ENCODE data around the gene CCSER2.

CCSER2 gene

DNA sequence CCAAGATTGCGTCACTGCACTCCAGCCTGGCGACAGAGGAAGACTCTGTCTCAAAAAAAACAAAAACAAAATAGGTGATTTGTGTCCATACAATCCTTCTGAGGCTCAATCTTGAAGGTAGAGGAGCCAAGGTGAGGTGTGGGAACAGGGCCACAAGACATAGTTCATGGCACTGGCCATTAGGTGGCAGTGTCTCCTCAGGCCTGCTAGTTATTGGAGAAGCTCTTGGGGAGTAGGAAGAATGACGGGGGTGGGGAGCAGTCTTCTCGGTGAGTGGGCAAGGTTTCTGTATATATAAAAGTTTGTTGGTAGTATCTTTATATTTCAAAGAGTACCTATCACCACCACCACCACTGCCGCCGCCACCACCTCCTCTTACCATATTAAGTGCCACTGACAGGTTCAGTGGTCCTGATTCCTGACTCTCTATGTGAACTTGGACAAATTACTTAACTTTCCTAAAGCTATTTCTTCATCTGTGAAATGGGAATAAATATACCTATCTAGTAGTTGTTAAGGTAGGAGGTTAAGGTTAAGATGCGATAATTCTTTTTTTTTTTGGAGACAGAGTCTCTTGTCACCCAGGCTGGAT lies 24.0 kb downstream of the CCSER2 start:
- no peak for FAIRE-seq

DNA sequence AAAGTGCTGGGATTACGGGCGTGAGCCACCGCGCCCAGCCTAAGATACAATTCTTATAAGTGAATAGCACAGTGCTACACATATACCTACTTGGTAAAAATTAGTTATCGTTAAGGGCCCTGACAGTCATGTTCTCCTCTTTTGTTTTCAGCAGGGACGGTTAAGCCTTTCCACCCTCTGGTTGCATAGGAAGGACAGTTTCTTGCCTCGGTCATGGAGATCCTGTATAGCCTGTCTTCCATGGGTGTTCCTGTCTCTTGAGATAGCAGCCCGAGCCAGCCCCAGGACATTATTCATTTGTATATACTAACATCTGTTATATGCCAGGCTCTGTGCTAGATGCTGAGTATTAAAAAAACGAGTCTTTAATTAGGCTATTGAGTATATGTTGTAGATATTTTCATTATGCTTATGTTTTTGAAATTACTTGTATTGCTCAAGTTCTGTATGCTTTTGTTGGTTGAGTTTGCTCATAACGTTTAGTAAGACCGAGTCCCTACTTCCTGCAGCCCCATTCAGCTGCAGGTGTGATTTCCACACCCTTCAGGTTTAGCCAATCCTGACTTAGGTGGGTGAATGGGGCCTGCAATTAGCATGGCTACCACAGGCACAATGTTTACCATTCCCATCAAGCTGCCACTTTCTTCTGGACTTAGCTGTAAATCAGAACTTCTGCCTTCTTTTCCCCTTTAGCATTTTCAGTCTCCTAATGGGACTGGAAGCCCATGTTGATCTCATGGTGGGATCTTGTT lies 24.8 kb downstream of the CCSER2 start:
- FAIRE-seq: no peak

DNA sequence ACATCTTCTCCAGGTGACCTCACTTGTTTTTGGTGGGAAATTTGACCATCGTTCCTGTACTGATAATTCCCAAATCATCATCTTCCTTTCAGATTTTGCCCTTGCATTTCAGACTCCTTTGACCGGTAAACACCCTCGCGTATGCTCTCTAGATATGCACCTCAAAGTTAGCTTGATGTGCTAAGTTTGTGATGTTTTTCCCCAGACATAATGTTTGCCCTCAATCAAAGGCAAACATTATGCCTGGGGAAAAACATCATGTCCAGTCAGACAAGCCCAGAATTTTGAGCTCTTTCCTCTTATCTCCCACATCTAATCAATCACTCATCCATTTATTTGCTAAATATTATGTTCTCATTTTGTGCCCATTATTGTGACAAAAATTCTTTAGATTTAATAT lies 26.2 kb downstream of the CCSER2 start:
- FAIRE-seq: no peak

DNA sequence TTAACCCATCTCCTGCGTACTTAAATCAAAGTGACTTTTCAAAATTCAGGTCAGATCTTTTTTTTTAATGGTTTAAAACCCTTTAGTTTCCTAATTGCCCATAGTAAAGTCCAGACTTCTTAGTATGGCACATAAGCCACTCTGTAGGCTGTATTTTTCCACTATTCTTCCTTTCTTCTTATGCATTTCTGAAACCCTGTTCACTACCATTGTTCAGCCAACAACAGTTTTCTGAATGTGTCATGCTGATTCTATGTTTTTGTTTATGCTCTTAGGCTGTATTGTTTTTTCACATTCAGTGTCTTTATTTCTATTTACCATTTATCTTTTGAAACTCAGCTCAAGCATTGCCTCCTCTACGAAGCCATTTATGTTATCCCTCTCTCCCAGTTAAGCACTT lies 26.7 kb downstream of the CCSER2 start:
- no peak for FAIRE-seq

DNA sequence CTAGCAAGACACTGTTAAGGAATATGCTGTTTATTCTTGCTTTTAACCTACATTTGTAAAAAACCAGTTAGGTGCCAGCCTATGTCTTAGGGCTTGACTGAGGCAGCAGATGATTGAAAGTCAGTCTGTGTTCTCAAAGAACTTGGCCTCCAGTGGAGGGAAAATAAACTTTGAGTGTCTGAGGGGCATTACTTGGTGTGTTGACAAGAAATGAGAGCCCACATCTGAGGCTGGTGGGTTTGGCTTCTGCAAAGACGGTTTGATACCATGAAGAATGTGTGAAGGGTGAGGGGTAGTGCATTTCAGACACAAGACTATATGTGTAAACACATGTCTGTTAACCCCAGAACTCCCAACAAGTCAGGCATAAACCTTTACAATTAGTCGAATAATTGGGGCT lies 28.5 kb downstream of the CCSER2 start:
- no peak for FAIRE-seq

DNA sequence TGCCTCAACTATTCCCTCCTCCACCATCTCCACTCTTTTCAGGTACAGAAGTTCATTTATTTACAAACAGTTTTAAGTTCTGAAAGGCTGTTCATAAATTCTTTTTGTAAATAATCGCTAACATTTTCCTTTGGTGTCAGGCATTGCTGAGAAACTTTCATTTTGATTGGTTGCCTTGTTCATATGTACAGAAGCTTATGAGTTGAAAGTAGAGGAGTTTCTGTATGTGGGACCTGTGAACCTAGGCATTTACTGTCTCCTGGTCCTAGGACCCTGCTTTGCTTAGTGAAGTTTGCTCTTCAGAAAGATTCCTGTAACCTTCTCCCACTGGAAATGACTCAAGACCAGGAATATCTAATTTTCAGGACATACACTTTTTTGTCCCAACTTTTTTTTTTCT lies 30.4 kb downstream of the CCSER2 start:
- FAIRE-seq: no peak

DNA sequence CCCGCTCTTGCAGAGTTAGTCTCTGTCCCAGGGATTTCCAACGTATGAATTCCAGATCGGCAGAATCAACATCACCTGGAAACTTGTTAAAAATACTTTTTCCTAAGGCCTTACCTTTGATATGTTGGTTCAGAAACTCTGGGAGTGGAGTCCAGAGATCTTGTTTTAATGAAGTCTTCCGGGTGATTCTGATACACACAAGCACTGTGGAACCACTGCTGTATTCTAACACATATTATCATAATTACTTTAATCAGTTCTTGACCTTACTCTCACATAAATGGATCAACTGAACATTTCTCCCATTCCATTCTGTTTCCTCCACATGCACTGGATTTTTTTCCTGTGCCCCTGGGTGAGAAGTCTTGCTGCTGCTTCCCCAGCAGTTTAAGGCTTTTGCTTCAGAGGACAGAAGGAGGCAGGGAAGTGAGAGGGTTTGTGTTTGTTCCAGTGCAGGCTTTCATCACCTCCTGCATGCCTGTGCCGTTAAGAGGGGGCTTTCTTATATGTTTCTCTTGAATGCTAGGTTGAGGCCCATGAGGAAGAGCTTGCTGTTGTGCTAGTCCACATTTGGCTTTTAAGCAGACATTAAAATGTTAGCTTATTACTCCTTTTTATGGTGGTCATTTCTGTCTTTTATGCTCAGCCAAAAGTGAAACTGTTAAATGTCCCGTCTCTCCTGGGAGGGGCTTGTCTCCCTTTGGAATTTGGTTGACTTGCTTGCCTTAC lies 32.4 kb downstream of the CCSER2 start:
- FAIRE-seq: no peak

DNA sequence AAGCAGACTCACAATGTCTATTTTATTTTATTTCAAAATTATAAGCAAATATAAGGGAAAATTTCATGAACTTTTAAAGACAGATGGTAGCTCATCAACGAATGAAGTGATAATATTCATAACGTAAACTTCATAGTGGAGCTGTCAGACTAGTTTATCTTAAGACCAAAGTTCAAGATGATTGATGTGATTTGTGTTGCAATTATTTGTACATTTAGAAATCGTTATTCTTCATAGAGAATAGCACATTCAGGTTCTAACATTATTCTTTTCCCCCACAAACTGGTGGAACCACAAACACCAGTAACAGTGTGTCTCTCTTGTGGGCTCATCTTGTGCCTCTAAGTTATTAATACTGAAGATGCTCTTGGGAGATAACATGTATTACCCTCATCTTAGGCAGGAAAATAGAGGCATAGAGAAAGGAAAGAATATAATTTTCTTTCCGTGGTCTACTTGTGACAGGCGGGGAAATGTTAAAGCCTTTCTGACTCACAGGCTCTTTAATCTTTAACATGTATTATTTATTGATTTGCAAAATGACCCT lies 37.0 kb downstream of the CCSER2 start:
- FAIRE-seq: no peak

DNA sequence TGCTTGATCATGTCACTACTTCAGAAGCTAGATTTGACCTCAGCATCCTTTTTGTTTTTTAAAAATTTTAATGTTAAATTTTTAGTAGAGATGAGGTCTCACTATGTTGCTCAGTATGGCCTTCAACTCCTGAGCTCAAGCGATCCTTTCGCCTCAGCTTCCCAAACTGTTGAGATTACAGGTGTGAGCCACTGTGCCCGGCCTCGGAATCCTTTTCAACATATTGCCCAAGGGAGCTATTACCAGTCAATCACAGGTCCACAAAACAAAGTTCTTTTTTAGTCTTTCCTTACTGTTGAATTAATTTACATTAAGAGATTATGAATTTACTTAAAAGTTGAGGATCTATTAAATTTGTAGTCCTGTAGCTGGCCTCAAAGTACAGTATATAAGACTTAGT lies 37.7 kb downstream of the CCSER2 start:
- no peak for FAIRE-seq

DNA sequence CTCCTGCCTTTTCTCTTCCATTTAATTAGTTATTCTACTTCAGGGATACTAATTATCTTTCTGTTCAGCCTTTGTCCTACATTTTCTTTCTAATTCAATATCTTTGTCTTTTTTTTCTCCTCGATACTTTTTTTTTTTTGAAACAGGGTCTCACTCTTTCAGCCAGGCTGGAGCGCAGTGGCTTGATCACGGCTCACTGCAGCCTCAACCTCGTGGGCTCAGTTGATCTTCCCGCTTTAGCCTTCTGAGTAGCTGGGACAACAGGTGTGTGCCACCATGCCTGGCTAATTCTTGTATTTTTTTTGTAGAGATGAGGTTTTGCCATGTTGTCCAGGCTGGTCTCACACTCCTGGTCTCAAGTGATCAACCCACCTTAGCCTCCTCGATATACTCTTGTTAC lies 38.9 kb downstream of the CCSER2 start:
- FAIRE-seq: no peak

DNA sequence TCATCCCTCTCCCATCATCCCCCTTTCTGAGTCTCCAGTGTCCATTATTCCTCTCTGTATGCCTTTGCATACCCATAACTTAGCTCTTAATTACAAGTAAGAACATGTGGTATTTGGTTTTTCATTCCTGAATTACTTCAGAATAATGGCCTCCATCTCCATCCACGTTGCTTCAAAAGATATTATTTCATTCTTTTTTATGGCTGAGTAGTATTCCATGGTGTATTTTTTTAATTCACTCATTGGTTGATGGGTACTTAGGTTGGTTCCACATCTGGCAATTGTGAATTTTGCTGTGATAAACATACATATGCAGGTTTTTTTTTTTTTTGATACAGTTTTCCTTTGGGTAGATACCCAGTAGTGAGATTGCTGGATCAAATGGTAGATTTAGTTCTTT lies 40.4 kb downstream of the CCSER2 start:
- FAIRE-seq: no peak

DNA sequence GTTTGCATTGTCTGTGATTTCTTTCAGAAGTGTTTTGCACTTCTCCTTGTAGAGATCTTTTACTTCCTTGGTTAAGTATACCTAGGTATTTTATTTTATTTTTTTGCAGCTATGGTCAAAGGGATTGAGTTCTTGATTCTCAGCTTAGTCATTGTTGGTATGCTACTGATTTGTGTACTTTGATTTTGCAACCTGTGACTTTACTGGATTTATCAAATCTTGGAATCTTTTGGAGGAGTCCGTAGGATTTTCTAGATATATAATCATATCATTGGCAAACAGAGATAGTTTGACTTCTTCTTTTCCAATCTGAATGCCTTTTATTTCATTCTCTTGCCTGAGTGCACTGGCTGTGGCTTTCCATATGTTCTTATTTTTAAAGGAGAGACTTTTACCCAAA lies 41.9 kb downstream of the CCSER2 start:
- no peak for FAIRE-seq

DNA sequence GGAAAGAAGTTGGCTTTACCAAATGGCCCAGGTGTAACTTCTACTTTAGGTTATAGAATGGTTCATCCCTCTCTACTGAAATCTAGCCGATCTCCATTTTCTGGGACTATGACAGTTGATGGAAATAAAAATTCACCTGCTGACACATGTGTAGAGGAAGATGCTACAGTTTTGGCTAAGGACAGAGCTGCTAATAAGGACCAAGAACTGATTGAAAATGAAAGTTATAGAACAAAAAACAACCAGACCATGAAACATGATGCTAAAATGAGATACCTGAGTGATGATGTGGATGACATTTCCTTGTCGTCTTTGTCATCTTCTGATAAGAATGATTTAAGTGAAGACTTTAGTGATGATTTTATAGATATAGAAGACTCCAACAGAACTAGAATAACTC lies 43.6 kb downstream of the CCSER2 start:
- FAIRE-seq: no peak

DNA sequence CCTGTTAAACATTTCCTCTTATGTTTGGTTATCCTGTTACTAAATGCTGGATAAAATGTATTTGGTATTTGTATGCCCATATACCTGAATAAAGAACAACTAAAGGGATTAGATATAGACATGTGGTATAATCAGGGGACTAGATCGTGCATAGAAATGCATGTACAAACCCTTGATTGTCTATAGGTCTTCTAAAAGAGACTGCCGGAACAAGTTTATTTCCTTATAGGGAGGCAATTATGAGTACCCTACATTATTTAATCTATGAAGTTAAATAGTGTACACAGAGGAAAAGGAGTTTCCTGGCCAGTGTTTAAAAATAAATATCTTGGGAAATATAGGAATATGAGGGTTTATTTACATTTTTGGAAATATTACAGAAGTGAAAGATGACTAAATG lies 44.6 kb downstream of the CCSER2 start:
- no peak for FAIRE-seq

DNA sequence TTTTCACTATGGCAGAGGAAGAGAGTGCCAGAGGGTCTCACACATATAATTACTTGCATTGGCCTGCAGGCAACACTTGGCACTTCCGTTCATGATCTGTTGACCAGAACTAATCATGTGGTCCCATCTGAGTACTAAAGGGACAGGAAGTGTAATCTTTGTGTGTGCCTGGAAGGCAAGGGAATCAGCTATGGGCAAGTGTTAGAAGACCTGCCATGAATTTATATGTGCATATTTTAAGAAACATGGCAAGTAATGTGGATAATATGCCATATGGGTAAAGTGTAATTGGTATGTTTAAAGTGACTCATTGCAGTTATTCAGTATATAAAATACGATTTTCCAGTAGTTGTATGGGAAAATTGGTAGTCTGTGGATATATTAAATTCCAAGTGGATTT lies 46.1 kb downstream of the CCSER2 start:
- no peak for FAIRE-seq

DNA sequence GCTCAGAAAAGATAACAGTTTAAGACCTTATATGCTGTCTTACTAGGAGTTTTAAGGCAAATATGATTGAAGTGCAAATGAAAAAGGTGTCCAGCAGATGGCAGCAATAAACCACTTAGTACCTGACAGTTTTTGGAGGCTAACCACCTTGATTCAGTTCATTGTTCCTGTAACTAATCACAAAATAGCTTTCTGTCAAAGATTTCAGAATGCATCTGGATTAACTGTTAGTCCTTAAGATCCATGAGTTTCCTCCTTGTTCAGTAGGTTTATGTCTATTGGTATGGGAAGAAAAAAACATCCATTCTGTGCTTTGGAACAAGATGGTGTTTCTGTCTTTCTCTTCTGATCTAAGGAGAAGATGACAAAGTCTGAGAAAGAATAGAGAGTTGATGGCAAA lies 46.6 kb downstream of the CCSER2 start:
- peak; percentile 92 for FAIRE-seq

DNA sequence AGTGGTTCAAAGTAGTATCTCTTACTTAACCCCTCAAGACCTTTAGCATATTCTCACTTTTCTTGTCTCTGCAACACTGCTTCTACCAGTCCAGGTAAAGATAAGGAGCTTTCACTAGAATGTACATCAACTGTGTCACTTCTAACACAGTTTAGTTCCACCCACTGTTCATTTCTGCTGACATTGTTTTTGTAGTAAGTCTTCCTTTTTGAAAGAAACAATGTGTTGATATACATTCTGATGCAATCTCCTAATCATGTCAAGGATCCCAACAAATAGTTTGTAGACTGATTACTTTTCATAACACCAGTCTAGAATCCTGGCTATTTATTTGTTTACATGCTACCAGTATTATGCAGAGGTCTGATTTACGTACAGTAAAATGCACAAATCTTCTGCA lies 47.5 kb downstream of the CCSER2 start:
- FAIRE-seq: no peak

DNA sequence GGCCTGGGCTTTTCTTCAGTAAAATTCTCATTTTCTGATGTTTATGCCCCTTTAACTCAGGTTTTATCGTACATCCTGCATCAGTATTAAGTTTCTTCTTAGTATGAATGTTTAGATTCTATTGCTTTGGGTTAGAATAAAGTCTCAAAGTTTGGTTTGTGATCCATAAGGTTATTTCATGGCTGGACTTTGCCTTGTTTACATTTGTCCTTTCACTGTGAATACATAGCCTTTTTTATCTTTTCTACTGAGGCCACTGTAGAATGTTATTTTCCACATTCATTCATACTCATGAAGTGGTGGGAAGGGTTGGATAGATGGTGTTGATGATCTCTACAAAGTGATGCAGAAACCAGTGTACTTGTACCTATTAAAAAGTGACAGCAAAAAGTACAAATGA lies 59.8 kb downstream of the CCSER2 start:
- FAIRE-seq: no peak

DNA sequence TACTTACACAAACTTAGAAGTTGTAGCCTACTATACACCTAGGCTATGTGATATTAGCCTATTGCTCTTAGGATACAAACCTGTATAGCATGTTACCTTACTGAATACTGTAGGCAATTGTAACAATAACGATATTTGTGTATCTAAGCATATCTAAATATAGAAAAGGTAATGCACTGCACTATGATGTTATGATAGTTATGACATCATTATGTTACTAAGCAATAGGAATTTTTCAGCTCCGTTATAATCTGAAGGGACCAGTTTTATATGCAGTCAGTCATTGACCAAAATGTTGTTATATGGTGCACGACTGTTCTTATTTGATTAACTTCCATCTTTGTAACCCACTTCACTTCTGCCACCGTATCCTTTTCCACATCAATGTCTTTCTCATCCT lies 62.0 kb downstream of the CCSER2 start:
- FAIRE-seq: no peak

DNA sequence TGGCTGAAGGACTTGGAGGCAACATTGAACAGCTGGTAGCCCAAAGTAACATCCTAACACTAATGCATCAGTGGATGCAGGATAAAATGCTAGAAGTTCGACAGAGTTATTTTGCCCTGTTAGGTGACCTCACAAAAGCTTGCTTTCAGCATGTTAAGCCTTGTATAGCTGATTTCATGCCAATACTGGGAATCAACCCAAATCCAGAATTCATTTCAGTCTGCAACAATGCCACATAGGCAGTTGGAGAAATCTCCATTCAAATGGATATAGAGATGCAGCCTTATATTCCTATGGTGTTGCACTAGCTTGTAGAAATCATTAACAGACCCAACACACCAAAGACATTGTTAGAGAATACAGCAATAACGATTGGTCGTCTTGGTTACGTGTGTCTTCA lies 62.9 kb downstream of the CCSER2 start:
- FAIRE-seq: no peak

DNA sequence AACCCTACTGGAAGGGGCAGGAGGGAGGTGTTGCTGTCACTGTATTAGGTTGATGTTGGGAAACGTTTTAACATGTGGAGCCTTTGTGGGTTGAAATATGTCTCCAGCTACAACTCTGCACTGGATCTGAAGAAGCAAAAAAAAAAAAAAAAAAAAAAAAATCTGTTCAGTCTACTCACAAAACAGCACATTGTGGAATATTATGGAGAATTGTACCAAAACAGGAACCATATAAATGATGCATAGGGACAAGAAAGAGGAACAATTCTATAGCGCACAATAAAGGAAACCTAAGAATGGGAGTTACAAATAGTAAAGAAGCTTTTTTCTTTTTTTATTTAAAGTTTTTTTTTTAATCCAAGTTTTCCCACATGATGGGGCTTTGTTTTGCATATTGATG lies 63.8 kb downstream of the CCSER2 start:
- no peak for FAIRE-seq

DNA sequence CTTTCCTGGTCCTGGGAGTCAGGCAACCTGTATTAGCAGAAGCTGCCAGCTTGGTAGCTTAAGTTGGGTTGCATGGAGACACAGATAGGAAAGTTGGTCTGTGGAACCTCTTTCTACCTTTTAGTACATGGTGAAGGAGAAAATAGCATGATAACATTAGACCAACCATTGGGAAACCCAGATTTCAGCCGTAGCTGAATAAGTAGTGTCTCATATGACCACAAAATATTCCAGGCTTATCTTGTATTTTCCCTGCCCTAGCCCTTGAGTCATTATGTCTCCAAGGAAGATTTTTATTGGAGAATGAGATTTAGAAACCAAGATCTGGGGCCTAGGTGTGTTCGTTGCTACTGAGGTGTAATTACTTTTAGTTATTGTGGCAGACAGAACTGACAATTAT lies 67.2 kb downstream of the CCSER2 start:
- no peak for FAIRE-seq

DNA sequence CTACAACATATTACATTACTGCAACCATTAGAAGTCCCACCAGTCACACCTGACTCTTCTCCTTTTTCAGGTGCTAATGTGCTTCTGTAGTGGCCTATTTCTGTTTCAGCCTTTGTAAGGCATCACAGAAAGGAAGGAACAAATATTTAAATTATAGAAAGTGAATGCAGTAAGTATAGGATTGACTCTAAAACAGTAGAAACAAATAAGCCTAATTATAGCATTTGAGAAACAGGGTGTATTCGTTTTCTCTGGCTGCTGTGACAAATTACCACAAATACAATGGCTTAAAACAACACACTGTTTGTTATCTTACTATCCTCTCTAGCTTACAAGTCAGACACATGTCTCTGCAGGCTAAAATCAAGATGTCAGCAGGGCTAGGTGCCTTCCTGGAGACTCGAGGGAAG lies 69.4 kb downstream of the CCSER2 start:
- FAIRE-seq: no peak

DNA sequence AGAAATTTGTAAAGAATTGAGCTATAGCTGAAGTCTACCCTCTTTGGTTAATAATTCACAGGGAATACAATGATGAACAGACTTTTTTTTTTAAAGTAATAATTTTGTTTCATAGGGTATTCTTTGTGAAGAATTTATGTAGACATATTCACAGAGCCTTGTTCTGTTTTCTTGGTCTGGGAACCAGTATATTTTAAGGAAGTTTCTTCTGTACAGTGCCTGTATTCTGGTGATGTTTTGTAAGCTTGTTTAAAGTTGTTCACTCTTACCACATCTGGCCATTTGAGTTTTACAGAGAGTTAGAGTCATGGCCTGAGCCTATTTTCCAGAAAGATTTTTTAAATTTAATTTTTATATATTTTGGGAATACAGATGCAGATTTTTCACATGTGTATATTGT lies 70.3 kb downstream of the CCSER2 start:
- FAIRE-seq: no peak

Measured in endometrium (tissue), 2 donors.